T follicular helper cell (primary cell): Measurements from ENCODE around the gene PTPRN2.
"Not testable (repeated sequence)": the region's sequence is repeated elsewhere in the genome, so short reads cannot be mapped to it uniquely, and the experiment has no call there.

Experiments
- DNase-seq: peaks from one replicate; pipeline ENCODE4 v3.0.0-alpha.2; 2020; ENCODE audit warnings: low read depth

Gene PTPRN2

GRCh38 chr7:158419238-158419785 is 168.3 kb downstream of the PTPRN2 start:
- DNase-seq, result no peak

GRCh38 chr7:158418395-158418794 is 169.2 kb downstream of the PTPRN2 start:
- DNase-seq, result not testable (repeated sequence)

- DNase-seq, result no peak
Observed at GRCh38 chr7:158416283-158416933, 171.2 kb downstream of the PTPRN2 start.

- no peak for DNase-seq
Observed at GRCh38 chr7:158415316-158415715, 172.3 kb downstream of the PTPRN2 start.

- no peak for DNase-seq
Observed at GRCh38 chr7:158414486-158414961, 173.1 kb downstream of the PTPRN2 start.

- no peak for DNase-seq
Observed at GRCh38 chr7:158414002-158414401, 173.6 kb downstream of the PTPRN2 start.

- DNase-seq, result no peak
Observed at GRCh38 chr7:158411232-158411950, 176.2 kb downstream of the PTPRN2 start.

GRCh38 chr7:158410720-158411119 is 176.9 kb downstream of the PTPRN2 start:
- no peak for DNase-seq

GRCh38 chr7:158409816-158410330 is 177.8 kb downstream of the PTPRN2 start:
- DNase-seq, result no peak

- DNase-seq, result no peak
Observed at GRCh38 chr7:158409120-158409519, 178.5 kb downstream of the PTPRN2 start.

GRCh38 chr7:158408318-158408920 is 179.2 kb downstream of the PTPRN2 start:
- DNase-seq, result no peak

GRCh38 chr7:158407581-158408317 is 179.9 kb downstream of the PTPRN2 start:
- no peak for DNase-seq

GRCh38 chr7:158406801-158407200 is 180.8 kb downstream of the PTPRN2 start:
- DNase-seq, result no peak

- no peak for DNase-seq
Observed at GRCh38 chr7:158406364-158406763, 181.3 kb downstream of the PTPRN2 start.

GRCh38 chr7:158405771-158406170 is 181.9 kb downstream of the PTPRN2 start:
- not testable (repeated sequence) for DNase-seq

GRCh38 chr7:158405324-158405723 is 182.3 kb downstream of the PTPRN2 start:
- no peak for DNase-seq

GRCh38 chr7:158404031-158404761 is 183.4 kb downstream of the PTPRN2 start:
- no peak for DNase-seq

GRCh38 chr7:158403013-158403821 is 184.4 kb downstream of the PTPRN2 start:
- no peak for DNase-seq

- DNase-seq, result no peak
Observed at GRCh38 chr7:158402471-158402870, 185.2 kb downstream of the PTPRN2 start.

GRCh38 chr7:158401826-158402225 is 185.8 kb downstream of the PTPRN2 start:
- no peak for DNase-seq
